Measurements from ENCODE around the gene TBX20.
"Not testable (repeated sequence)": the region's sequence is repeated elsewhere in the genome, so short reads cannot be mapped to it uniquely, and the experiment has no call there.

DNA sequence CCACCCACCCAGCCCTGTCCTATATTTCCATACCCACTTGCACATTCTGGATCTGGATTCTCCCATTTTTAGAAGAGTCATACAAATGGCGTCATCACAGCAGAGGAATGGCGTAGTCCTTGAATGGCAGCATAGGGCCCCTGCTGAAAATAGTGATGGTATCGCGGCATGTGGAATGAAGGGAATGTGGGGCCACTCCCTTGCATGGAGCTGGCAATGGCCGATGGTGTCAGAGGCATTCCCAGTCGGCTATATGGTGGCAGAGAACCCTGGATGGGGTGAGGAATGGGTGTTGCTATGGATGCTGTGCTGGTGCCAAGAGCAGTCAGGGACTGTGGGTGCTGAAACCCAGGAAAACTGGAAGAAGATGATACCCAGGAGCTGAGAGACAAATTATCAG is 51.5 kb downstream of the TBX20 start:
- TF ChIP-seq EZH2 (IDR thresholded peaks at IDR 0.05; ENCODE audit: borderline replicate concordance, control insufficient read depth, low read depth, low read length); FOXM1 (IDR thresholded peaks at IDR 0.05; ENCODE audit: low read depth, low read length); NFYA (IDR thresholded peaks at IDR 0.05; ENCODE audit: borderline replicate concordance, low read depth, low read length): not testable (repeated sequence)
